Limb (tissue), 2 donors: ENCODE measurements around the gene TNFRSF19.

Experiments used
- DNase-seq, 2 donors: peaks; one replicate each; pipeline ENCODE4 v3.0.0-alpha.2; 2016; ENCODE audit errors: extremely low spot score in 2 of 2

Gene TNFRSF19

GRCh38 chr13:23628250-23628649 is 58.0 kb downstream of the TNFRSF19 start:
- no peak for DNase-seq

GRCh38 chr13:23628765-23629565 is 58.8 kb downstream of the TNFRSF19 start:
- DNase-seq, result no peak

GRCh38 chr13:23629566-23630272 is 59.5 kb downstream of the TNFRSF19 start:
- DNase-seq, result no peak

GRCh38 chr13:23630349-23631093 is 60.3 kb downstream of the TNFRSF19 start:
- no peak for DNase-seq

- DNase-seq, result no peak
These were observed 61.3 kb downstream of the TNFRSF19 start for GRCh38 chr13:23631311-23632047.

GRCh38 chr13:23632048-23632582 is 61.9 kb downstream of the TNFRSF19 start:
- no peak for DNase-seq

- DNase-seq, result no peak
These were observed 62.5 kb downstream of the TNFRSF19 start for GRCh38 chr13:23632741-23633140.

- DNase-seq, result no peak
These were observed 64.7 kb downstream of the TNFRSF19 start for GRCh38 chr13:23634897-23635296.

GRCh38 chr13:23636360-23636759 is 66.1 kb downstream of the TNFRSF19 start:
- DNase-seq, result no peak

GRCh38 chr13:23637829-23638228 is 67.6 kb downstream of the TNFRSF19 start:
- peak in 1 of 2 donors; percentile 44 for DNase-seq

- no peak for DNase-seq
These were observed 69.5 kb downstream of the TNFRSF19 start for GRCh38 chr13:23639674-23640073.

- no peak for DNase-seq
These were observed 71.9 kb downstream of the TNFRSF19 start for GRCh38 chr13:23642110-23642509.

- no peak for DNase-seq
These were observed 73.3 kb downstream of the TNFRSF19 start for GRCh38 chr13:23643338-23644125.

GRCh38 chr13:23644126-23644419 is 73.9 kb downstream of the TNFRSF19 start:
- DNase-seq, result no peak

GRCh38 chr13:23644527-23645138 is 74.4 kb downstream of the TNFRSF19 start:
- DNase-seq, result no peak

GRCh38 chr13:23645851-23646250 is 75.6 kb downstream of the TNFRSF19 start:
- DNase-seq, result no peak

GRCh38 chr13:23651439-23651838 is 81.2 kb downstream of the TNFRSF19 start:
- no peak for DNase-seq

GRCh38 chr13:23651887-23652286 is 81.7 kb downstream of the TNFRSF19 start:
- DNase-seq, result no peak

GRCh38 chr13:23652909-23653726 is 82.9 kb downstream of the TNFRSF19 start:
- no peak for DNase-seq
